Esophagus squamous epithelium (tissue), 5 donors: Measurements from ENCODE around the gene SPATS2L. TPM values are rescaled to one million over a fixed set of nuclear protein-coding genes. Genes with fewer than 3 reads are reported as not detected.

ENCODE experiments used
- DNase-seq: peaks from one replicate; lab custom pipeline; 2025; lab: John Stamatoyannopoulos, UW
- H3K27ac ChIP-seq, 4 donors: fragments of 200-600 bp; sonication (generic); one replicate each; pipeline ENCODE4 v1.5.1; 2016 to 2019; ENCODE audit warnings: mild to moderate bottlenecking in 1 of 4
- H3K27me3 ChIP-seq, 4 donors: fragments of 200-600 bp; sonication (generic); 1 replicate in 3 of 4; 2 replicates in 1 of 4; pipeline versions ENCODE4 v1.5.1 to v1.6.0; 2017 to 2021; ENCODE audit warnings: antibody characterized with exemption in 1 of 4
- H3K36me3 ChIP-seq, 3 donors: fragments of 200-600 bp; sonication (generic); one replicate each; pipeline ENCODE4 v1.5.1; 2016 to 2019
- H3K4me1 ChIP-seq, 3 donors: fragments of 200-600 bp; sonication (generic); one replicate each; pipeline ENCODE4 v1.5.1; 2017 to 2019
- H3K4me3 ChIP-seq, 4 donors: fragments of 200-600 bp; sonication (generic); 1 replicate in 3 of 4; 2 replicates in 1 of 4; pipeline ENCODE4 v1.5.1; 2016 to 2019; ENCODE audit warnings: mild to moderate bottlenecking in 2 of 4, moderate library complexity in 1 of 4
- H3K9me3 ChIP-seq, 3 donors: fragments of 200-600 bp; sonication (generic); one replicate each; pipeline ENCODE4 v1.5.1; 2016 to 2019
- POLR2A ChIP-seq, 4 donors: fragments of 450-650 bp; IDR thresholded peaks; one replicate each; pipeline ENCODE4 v1.6.1; 2017; ENCODE audit warnings: antibody characterized with exemption in 4 of 4, mild to moderate bottlenecking in 4 of 4, moderate library complexity in 3 of 4
- WGBS, 2 donors: methylation state at CpG; one replicate each; pipeline ENCODE4 v1.1.5; 2018; 5-methylcytosine and 5-hydroxymethylcytosine counted together
- intact Hi-C: fragments of 100-400 bp; cut with DNase I; formaldehyde crosslinking; loops from one replicate; pipeline ENCODE4 v1.15.0; 2022
- total RNA-seq, 4 donors: library from RNA; depleted of rRNA; stranded (reverse); fragments of >200 nt; gene quantifications; one replicate each; pipeline ENCODE4 v1.1.0, GENCODE V29; 2016
- TF ChIP-seq, protein P1 (sequence below), 6 experiments: fragments of 450-650 bp in 4 of 6; fragments of 200-600 bp in 2 of 6; sonication (generic) in 2 of 6; IDR thresholded peaks; one replicate each; pipeline ENCODE4 v1.5.1; 2016 to 2019; ENCODE audit warnings: antibody characterized with exemption in 6 of 6, mild to moderate bottlenecking in 4 of 6, moderate library complexity in 4 of 6
- donor health status: DM: yes; HTN: yes; CAD: no.

The SPATS2L gene
- total RNA-seq, 4 donors from 2014 or later, result 53.2 to 91.9 (median 68.3) TPM

DNA sequence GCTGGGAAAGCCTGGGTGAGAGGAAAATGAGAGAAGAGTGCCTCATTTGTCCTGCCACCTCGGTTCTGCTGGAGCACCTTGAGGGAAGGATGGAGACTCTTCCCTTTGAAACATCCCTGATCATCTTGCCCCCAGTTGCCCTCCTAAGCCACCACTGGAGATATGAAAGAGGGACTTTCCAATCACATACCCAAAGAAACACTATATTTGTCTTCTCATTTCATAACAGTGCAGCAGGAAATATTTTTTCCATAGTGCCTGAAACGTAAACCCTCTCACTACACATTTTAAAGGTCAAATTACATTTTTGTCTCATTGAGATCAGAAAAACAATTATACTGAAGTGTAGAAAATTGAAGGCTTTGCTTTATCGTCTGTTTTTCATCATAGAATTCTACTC, 140.1 kb downstream of the SPATS2L start:
- whole genome bisulfite sequencing, 2 donors, result 74 to 82% methylated on average over 3 of the region's 3 CpGs
- Histone ChIP-seq H3K4me1 (no peaks in the 10 kb centered on the region), H3K27ac (no peak overlapping the region), H3K27me3 (no peaks in the 10 kb centered on the region), H3K4me3 (no peak overlapping the region), H3K9me3 (no peaks in the 10 kb centered on the region), H3K36me3 (peaks cover 0 to 82% (median 0%) of the 10 kb centered on the region in 3 donors)
- intact Hi-C loops, result no loop called here
- no peak for DNase-seq
- TF ChIP-seq POLR2A (IDR thresholded peaks at IDR 0.05), result no peak
- TF ChIP-seq, protein P1, sequence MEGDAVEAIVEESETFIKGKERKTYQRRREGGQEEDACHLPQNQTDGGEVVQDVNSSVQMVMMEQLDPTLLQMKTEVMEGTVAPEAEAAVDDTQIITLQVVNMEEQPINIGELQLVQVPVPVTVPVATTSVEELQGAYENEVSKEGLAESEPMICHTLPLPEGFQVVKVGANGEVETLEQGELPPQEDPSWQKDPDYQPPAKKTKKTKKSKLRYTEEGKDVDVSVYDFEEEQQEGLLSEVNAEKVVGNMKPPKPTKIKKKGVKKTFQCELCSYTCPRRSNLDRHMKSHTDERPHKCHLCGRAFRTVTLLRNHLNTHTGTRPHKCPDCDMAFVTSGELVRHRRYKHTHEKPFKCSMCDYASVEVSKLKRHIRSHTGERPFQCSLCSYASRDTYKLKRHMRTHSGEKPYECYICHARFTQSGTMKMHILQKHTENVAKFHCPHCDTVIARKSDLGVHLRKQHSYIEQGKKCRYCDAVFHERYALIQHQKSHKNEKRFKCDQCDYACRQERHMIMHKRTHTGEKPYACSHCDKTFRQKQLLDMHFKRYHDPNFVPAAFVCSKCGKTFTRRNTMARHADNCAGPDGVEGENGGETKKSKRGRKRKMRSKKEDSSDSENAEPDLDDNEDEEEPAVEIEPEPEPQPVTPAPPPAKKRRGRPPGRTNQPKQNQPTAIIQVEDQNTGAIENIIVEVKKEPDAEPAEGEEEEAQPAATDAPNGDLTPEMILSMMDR (IDR thresholded peaks at IDR 0.05), result no peak

DNA sequence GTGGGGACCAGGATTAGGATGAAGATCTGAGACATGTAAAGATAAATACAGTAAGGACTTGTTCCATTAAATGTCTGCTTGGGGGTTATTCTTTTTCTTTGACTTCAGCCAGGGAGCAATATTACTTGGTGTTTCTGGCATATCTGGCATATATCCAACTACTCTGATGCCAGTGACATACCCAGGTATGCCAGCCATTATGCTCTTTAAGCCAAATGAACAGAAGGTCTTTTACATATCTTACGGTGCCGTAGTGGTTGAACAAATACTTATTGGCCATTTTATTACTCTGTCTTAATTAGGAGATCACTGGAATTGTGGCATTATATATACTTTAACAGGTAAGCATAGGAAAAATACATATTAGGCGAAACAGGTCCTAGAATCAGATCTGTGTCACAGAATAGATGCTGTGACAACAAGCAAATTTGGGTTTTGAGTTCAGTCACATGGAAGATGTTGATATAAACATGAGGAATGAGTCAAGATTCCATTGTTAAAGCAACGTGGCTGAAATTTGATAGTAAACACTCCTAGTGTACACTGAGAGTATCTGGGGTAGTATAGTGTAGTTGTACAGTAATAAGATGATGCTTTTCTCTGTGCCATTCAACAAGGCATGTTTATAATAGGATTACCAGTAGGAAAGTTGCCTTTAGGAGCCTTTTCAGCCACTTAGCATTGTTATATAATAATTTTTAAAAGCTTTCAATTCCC, 140.8 kb downstream of the SPATS2L start:
- Histone ChIP-seq H3K36me3 (peaks cover 0 to 76% (median 0%) of the 10 kb centered on the region in 3 donors), H3K4me1 (no peaks in the 10 kb centered on the region), H3K9me3 (no peaks in the 10 kb centered on the region), H3K27ac (no peak overlapping the region), H3K27me3 (no peaks in the 10 kb centered on the region), H3K4me3 (no peak overlapping the region)
- WGBS, 2 donors, result 80 to 81% methylated on average over 4 of the region's 4 CpGs
- TF ChIP-seq, protein P1 (IDR thresholded peaks at IDR 0.05), result no peak
- no peak for TF ChIP-seq POLR2A (IDR thresholded peaks at IDR 0.05)
- intact Hi-C loops, result no loop called here
- no peak for DNase-seq

DNA sequence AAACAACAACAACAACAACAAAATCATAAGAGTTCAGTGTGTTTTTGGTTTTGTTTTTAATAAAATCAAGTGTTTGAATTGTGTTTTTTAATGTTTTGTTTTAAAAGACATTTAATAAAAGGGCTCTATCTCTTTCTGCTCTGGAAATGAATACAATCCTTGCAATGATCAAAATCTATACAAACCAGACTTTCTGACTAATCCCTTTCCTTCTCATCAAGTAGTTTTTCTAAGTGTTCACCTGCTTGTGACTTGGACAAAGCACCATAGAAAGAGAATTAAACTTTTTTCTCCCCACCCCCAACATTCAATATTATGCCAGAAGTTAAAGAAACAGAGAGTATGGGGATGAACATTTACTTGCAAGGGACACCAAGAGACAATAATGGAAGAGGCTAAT, 142.0 kb downstream of the SPATS2L start:
- Histone ChIP-seq H3K36me3 (peaks cover 0 to 70% (median 0%) of the 10 kb centered on the region in 3 donors), H3K27me3 (no peaks in the 10 kb centered on the region), H3K4me3 (no peak overlapping the region), H3K27ac (no peak overlapping the region), H3K9me3 (no peaks in the 10 kb centered on the region), H3K4me1 (no peaks in the 10 kb centered on the region)
- DNase-seq, result no peak
- TF ChIP-seq POLR2A (IDR thresholded peaks at IDR 0.05), result no peak
- TF ChIP-seq, protein P1 (IDR thresholded peaks at IDR 0.05), result no peak
- intact Hi-C loops, result no loop called here

- no peak for TF ChIP-seq POLR2A (IDR thresholded peaks at IDR 0.05)
- TF ChIP-seq, protein P1 (IDR thresholded peaks at IDR 0.05), result no peak
- no peaks in the 10 kb centered on the region for H3K9me3 ChIP-seq
- peaks cover 0 to 70% (median 0%) of the 10 kb centered on the region in 3 donors for H3K36me3 ChIP-seq
- no peak overlapping the region for H3K27ac ChIP-seq
- H3K4me1 ChIP-seq, result no peaks in the 10 kb centered on the region
- no peaks in the 10 kb centered on the region for H3K27me3 ChIP-seq
- DNase-seq, result no peak
- WGBS, 2 donors, result 58 to 68% methylated on average over 4 of the region's 4 CpGs
- no peak overlapping the region for H3K4me3 ChIP-seq
- intact Hi-C loops, result no loop called here
These were observed 142.7 kb downstream of the SPATS2L start for GRCh38 chr2:200449149-200449548.

DNA sequence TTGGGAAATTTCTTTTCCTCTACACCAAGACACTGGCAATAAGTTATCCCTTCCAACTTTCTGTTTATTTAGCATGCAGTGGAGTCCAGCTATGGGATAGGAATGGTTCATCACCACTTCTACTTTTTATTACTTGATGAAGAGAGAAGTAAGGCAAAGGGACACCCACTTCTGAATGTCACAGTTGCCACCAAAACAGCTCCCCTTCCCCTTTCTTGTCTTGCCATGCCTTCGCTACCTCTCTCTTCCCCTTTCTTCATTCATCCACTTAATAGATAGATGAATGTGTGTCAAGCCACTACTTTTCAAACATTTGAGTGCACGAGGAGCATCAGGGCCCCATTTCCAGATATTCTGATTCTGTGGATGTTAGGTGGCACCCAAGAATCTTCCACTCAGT, 143.8 kb downstream of the SPATS2L start:
- no peak overlapping the region for H3K4me3 ChIP-seq
- H3K4me1 ChIP-seq, result peaks cover 0 to 2% (median 0%) of the 10 kb centered on the region in 3 donors
- 68 to 82% methylated on average over 2 of the region's 2 CpGs for WGBS, 2 donors
- intact Hi-C loops, result no loop called here
- DNase-seq, result no peak
- no peak overlapping the region for H3K27ac ChIP-seq
- H3K9me3 ChIP-seq, result no peaks in the 10 kb centered on the region
- no peaks in the 10 kb centered on the region for H3K27me3 ChIP-seq
- TF ChIP-seq, protein P1 (IDR thresholded peaks at IDR 0.05), result no peak
- no peak for TF ChIP-seq POLR2A (IDR thresholded peaks at IDR 0.05)
- peaks cover 0 to 64% (median 0%) of the 10 kb centered on the region in 3 donors for H3K36me3 ChIP-seq
